Calu3 (cell line): Measurements from ENCODE around the gene ESX1. TPM values are rescaled to one million over a fixed set of nuclear protein-coding genes. Genes with fewer than 3 reads are reported as not detected.

Source experiments
- Bru-seq: library from RNA; stranded (reverse); fragments of 400-500 nt; gene quantifications from one replicate; lab custom pipeline; 2021; lab: Mats Ljungman, UMichigan
- BruChase-seq, 2 experiments: library from RNA; stranded (reverse); fragments of 400-500 nt; gene quantifications; one replicate each; lab custom pipeline; 2021; lab: Mats Ljungman, UMichigan
- BruUV-seq: library from RNA; stranded (reverse); fragments of 400-500 nt; replicated peaks from 2 replicates; lab custom pipeline; 2021; lab: Mats Ljungman, UMichigan
- CTCF ChIA-PET: fragments of 300-600 bp; sonication (Branson Sonifier 250); formaldehyde crosslinking; loops from one replicate; lab custom pipeline; 2022; ENCODE audit warnings: antibody characterized with exemption; lab: Charles Lee
- DNase-seq: peaks from one replicate; pipeline ENCODE4 v3.0.0; 2022
- H3K27ac Mint-ChIP-seq: one replicate; pipeline ENCODE4 v1.8.0; 2022; ENCODE audit warnings: mixed read lengths; ENCODE audit not compliant: unreplicated experiment
- H3K27me3 Mint-ChIP-seq: one replicate; pipeline ENCODE4 v1.8.0; 2022; ENCODE audit warnings: mixed read lengths; ENCODE audit not compliant: unreplicated experiment
- H3K36me3 Mint-ChIP-seq: one replicate; pipeline ENCODE4 v1.8.0; 2022; ENCODE audit warnings: mild to moderate bottlenecking, moderate library complexity, mixed read lengths; ENCODE audit not compliant: insufficient read depth, unreplicated experiment
- H3K4me1 Mint-ChIP-seq: one replicate; pipeline ENCODE4 v1.8.0; 2022; ENCODE audit warnings: mild to moderate bottlenecking, low read depth, mixed read lengths; ENCODE audit not compliant: unreplicated experiment
- H3K4me3 Mint-ChIP-seq: one replicate; pipeline ENCODE4 v1.8.0; 2022; ENCODE audit warnings: mild to moderate bottlenecking, low read depth, moderate library complexity, mixed read lengths; ENCODE audit not compliant: unreplicated experiment
- H3K9me3 Mint-ChIP-seq: one replicate; pipeline ENCODE4 v1.8.0; 2022; ENCODE audit warnings: low read depth, mixed read lengths; ENCODE audit not compliant: unreplicated experiment
- CTCF ChIP-seq: fragments of 200-600 bp; IDR thresholded peaks from one replicate; pipeline ENCODE4 v1.8.0; 2022; ENCODE audit warnings: antibody characterized with exemption; ENCODE audit not compliant: unreplicated experiment
- intact Hi-C: fragments of 100-400 bp; cut with micrococcal nuclease; formaldehyde crosslinking; loops from one replicate; pipeline ENCODE4 v1.10.0; 2022; ENCODE audit not compliant: unreplicated experiment
- long read RNA-seq: library from polyadenylated mRNA; stranded (forward); transcript quantifications from one replicate; pipeline ENCODE4 v2.0.0, GENCODE V29; 2022
- total RNA-seq: library from RNA; stranded (reverse); gene quantifications from 2 replicates; pipeline ENCODE4 v1.2.3, GENCODE V29; 2022

ESX1 gene
- total RNA-seq (not detected in 2 replicates), Bru-seq, nascent RNA (not detected), BruChase-seq, experiment 1, labeled RNA remaining after a 6-hour chase (not detected), BruChase-seq, experiment 2, labeled RNA remaining after a 2-hour chase (not detected)
- long read RNA-seq = 0 reads

GRCh38 chrX:104254442-104255115 lies at the start of gene ESX1:
TSS of gene ESX1 (minus strand) at chrX:104254933. CDS start at chrX:104254849, 84 bp downstream.
- TF ChIP-seq CTCF = no peak
- CTCF ChIA-PET = no interaction called here
- peak within 1 kb of the TSS; percentile 82 for H3K4me3 Mint-ChIP-seq
- peaks cover 9% of the 10 kb centered on the region for H3K36me3 Mint-ChIP-seq
- no peaks in the 10 kb centered on the region for H3K9me3 Mint-ChIP-seq
- peak; percentile 40 for DNase-seq
- intact Hi-C loops = loop anchor here (5.0 kb wide), 1 partner anchor 57 kb away; no protein-coding TSS in a partner anchor
- no peak within 1 kb of the TSS for H3K27ac Mint-ChIP-seq
- BruUV-seq = no TSS peak
- H3K4me1 Mint-ChIP-seq = peaks cover 17% of the 10 kb centered on the region
- H3K27me3 Mint-ChIP-seq = peaks cover 15% of the 10 kb centered on the region

GRCh38 chrX:104295636-104296035 lies 40.9 kb upstream of the ESX1 start:
- Mint-ChIP-seq H3K4me1 (no peaks in the 10 kb centered on the region), H3K27me3 (peaks cover 18% of the 10 kb centered on the region), H3K36me3 (no peaks in the 10 kb centered on the region), H3K9me3 (no peaks in the 10 kb centered on the region), H3K27ac (no peak overlapping the region), H3K4me3 (no peak overlapping the region)
- CTCF ChIA-PET = no interaction called here
- TF ChIP-seq CTCF = no peak
- BruUV-seq = no TSS peak
- no peak for DNase-seq
- intact Hi-C loops = no loop called here

- no peak for DNase-seq
- intact Hi-C loops = no loop called here
- Mint-ChIP-seq H3K4me3 (no peak overlapping the region), H3K9me3 (no peaks in the 10 kb centered on the region), H3K27ac (no peak overlapping the region), H3K36me3 (no peaks in the 10 kb centered on the region), H3K4me1 (no peaks in the 10 kb centered on the region), H3K27me3 (no peaks in the 10 kb centered on the region)
- BruUV-seq = no TSS peak
- TF ChIP-seq CTCF = no peak
- CTCF ChIA-PET = no interaction called here
These were observed 34.2 kb upstream of the ESX1 start for GRCh38 chrX:104288961-104289360.

GRCh38 chrX:104288269-104288668 lies 33.5 kb upstream of the ESX1 start:
- DNase-seq = no peak
- H3K9me3 Mint-ChIP-seq = no peaks in the 10 kb centered on the region
- BruUV-seq = no TSS peak
- H3K27me3 Mint-ChIP-seq = no peaks in the 10 kb centered on the region
- CTCF ChIA-PET = no interaction called here
- H3K27ac Mint-ChIP-seq = no peak overlapping the region
- no peaks in the 10 kb centered on the region for H3K36me3 Mint-ChIP-seq
- intact Hi-C loops = no loop called here
- H3K4me3 Mint-ChIP-seq = no peak overlapping the region
- H3K4me1 Mint-ChIP-seq = no peaks in the 10 kb centered on the region
- no peak for TF ChIP-seq CTCF
